ENCODE data around the gene TMEM121B. TPM values are rescaled to one million over a fixed set of nuclear protein-coding genes. Genes with fewer than 3 reads are reported as not detected.

TMEM121B gene
- total and polyA plus RNA-seq, 2 experiments from 2014 or later, result 2.0 to 7.2 TPM

DNA sequence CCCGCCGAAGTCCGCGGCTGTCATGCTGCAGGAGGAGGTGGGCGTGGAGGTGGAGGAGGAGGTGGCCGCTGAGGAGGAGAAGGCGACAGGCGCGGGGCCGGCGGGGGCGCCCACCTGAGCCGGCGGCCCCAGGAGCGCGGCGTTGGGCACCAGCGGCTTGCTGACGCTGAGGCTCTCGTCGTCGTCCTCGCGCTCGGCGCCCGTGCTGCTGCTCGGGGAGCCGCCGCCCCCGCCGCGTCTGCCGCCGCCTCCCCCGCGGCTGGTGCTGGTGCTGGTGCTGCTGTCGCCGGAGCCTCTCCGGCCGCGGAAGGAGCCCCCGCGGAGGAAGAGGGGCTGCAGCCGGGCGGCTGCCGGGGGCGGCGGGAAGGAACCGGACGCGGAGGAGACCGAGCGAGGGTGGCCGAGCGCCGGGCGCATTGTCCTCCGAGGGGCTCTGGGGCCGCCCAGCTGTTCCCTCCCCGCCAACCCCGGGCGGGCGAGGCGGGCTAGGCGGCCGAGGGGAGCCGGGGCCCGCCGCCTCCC is 388 bp downstream of the TMEM121B start:
- peak; percentile 39 for DNase-seq (ENCODE audit: low spot score)
- no peaks in the 10 kb centered on the region for H3K36me3 Mint-ChIP-seq (ENCODE audit: low read depth)
- peaks cover 18% of the 10 kb centered on the region for H3K27me3 Mint-ChIP-seq (ENCODE audit: insufficient read depth, low read depth, poor library complexity)
- H3K27ac Mint-ChIP-seq, result no peak overlapping the region
- H3K4me2 ChIP-seq, result peak overlapping the region; percentile 84
- H3K27me3 ChIP-seq (ENCODE audit: insufficient read depth), result peaks cover 10% of the 10 kb centered on the region; the same call in 1 of the 2 replicates
- H3K9me2 ChIP-seq (ENCODE audit: insufficient read depth), result no peaks in the 10 kb centered on the region
- no peaks in the 10 kb centered on the region for H3K36me3 ChIP-seq (ENCODE audit: insufficient read depth)
- H3K4me1 Mint-ChIP-seq, result peaks cover 30% of the 10 kb centered on the region
- peak overlapping the region; percentile 63; the same call in 1 of the 2 replicates for H2AFZ ChIP-seq
- H3K79me2 ChIP-seq (replicated peaks; ENCODE audit: insufficient read depth), result no peaks in the 10 kb centered on the region
- peaks cover 15% of the 10 kb centered on the region; the same call in 1 of the 2 replicates for H3F3A ChIP-seq (replicated peaks; ENCODE audit: low read depth)
- ATAC-seq, result no peak; the same call in 2 of the 3 replicates
- TF ChIP-seq, protein P1, sequence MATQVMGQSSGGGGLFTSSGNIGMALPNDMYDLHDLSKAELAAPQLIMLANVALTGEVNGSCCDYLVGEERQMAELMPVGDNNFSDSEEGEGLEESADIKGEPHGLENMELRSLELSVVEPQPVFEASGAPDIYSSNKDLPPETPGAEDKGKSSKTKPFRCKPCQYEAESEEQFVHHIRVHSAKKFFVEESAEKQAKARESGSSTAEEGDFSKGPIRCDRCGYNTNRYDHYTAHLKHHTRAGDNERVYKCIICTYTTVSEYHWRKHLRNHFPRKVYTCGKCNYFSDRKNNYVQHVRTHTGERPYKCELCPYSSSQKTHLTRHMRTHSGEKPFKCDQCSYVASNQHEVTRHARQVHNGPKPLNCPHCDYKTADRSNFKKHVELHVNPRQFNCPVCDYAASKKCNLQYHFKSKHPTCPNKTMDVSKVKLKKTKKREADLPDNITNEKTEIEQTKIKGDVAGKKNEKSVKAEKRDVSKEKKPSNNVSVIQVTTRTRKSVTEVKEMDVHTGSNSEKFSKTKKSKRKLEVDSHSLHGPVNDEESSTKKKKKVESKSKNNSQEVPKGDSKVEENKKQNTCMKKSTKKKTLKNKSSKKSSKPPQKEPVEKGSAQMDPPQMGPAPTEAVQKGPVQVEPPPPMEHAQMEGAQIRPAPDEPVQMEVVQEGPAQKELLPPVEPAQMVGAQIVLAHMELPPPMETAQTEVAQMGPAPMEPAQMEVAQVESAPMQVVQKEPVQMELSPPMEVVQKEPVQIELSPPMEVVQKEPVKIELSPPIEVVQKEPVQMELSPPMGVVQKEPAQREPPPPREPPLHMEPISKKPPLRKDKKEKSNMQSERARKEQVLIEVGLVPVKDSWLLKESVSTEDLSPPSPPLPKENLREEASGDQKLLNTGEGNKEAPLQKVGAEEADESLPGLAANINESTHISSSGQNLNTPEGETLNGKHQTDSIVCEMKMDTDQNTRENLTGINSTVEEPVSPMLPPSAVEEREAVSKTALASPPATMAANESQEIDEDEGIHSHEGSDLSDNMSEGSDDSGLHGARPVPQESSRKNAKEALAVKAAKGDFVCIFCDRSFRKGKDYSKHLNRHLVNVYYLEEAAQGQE (IDR thresholded peaks at IDR 0.05; ENCODE audit: unreplicated experiment), result no peak
- TF ChIP-seq EZH2phosphoT487 (IDR thresholded peaks at IDR 0.05; ENCODE audit: unreplicated experiment) (no peak), EZH2 (IDR thresholded peaks at IDR 0.05; ENCODE audit: low read depth, unreplicated experiment) (no peak), CREB1 (CRISPR knock-in tag; IDR thresholded peaks at IDR 0.05; ENCODE audit: low read depth) (no peak), ZNF114 (CRISPR knock-in tag; IDR thresholded peaks at IDR 0.05) (no peak), STAT1 (IDR thresholded peaks at IDR 0.05; ENCODE audit: unreplicated experiment) (no peak), JUNB (IDR thresholded peaks at IDR 0.05; ENCODE audit: unreplicated experiment) (no peak), POLR2AphosphoS5 (IDR thresholded peaks at IDR 0.05; ENCODE audit: low read depth) (no peak)
- TF ChIP-seq, protein P2, sequence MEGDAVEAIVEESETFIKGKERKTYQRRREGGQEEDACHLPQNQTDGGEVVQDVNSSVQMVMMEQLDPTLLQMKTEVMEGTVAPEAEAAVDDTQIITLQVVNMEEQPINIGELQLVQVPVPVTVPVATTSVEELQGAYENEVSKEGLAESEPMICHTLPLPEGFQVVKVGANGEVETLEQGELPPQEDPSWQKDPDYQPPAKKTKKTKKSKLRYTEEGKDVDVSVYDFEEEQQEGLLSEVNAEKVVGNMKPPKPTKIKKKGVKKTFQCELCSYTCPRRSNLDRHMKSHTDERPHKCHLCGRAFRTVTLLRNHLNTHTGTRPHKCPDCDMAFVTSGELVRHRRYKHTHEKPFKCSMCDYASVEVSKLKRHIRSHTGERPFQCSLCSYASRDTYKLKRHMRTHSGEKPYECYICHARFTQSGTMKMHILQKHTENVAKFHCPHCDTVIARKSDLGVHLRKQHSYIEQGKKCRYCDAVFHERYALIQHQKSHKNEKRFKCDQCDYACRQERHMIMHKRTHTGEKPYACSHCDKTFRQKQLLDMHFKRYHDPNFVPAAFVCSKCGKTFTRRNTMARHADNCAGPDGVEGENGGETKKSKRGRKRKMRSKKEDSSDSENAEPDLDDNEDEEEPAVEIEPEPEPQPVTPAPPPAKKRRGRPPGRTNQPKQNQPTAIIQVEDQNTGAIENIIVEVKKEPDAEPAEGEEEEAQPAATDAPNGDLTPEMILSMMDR (conservative IDR thresholded peaks at IDR 0.05; ENCODE audit: low read depth in 2 of 2), result no peak
- TF ChIP-seq, protein P3, sequence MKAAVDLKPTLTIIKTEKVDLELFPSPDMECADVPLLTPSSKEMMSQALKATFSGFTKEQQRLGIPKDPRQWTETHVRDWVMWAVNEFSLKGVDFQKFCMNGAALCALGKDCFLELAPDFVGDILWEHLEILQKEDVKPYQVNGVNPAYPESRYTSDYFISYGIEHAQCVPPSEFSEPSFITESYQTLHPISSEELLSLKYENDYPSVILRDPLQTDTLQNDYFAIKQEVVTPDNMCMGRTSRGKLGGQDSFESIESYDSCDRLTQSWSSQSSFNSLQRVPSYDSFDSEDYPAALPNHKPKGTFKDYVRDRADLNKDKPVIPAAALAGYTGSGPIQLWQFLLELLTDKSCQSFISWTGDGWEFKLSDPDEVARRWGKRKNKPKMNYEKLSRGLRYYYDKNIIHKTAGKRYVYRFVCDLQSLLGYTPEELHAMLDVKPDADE (IDR thresholded peaks at IDR 0.05), result no peak
- TF ChIP-seq, protein P4, sequence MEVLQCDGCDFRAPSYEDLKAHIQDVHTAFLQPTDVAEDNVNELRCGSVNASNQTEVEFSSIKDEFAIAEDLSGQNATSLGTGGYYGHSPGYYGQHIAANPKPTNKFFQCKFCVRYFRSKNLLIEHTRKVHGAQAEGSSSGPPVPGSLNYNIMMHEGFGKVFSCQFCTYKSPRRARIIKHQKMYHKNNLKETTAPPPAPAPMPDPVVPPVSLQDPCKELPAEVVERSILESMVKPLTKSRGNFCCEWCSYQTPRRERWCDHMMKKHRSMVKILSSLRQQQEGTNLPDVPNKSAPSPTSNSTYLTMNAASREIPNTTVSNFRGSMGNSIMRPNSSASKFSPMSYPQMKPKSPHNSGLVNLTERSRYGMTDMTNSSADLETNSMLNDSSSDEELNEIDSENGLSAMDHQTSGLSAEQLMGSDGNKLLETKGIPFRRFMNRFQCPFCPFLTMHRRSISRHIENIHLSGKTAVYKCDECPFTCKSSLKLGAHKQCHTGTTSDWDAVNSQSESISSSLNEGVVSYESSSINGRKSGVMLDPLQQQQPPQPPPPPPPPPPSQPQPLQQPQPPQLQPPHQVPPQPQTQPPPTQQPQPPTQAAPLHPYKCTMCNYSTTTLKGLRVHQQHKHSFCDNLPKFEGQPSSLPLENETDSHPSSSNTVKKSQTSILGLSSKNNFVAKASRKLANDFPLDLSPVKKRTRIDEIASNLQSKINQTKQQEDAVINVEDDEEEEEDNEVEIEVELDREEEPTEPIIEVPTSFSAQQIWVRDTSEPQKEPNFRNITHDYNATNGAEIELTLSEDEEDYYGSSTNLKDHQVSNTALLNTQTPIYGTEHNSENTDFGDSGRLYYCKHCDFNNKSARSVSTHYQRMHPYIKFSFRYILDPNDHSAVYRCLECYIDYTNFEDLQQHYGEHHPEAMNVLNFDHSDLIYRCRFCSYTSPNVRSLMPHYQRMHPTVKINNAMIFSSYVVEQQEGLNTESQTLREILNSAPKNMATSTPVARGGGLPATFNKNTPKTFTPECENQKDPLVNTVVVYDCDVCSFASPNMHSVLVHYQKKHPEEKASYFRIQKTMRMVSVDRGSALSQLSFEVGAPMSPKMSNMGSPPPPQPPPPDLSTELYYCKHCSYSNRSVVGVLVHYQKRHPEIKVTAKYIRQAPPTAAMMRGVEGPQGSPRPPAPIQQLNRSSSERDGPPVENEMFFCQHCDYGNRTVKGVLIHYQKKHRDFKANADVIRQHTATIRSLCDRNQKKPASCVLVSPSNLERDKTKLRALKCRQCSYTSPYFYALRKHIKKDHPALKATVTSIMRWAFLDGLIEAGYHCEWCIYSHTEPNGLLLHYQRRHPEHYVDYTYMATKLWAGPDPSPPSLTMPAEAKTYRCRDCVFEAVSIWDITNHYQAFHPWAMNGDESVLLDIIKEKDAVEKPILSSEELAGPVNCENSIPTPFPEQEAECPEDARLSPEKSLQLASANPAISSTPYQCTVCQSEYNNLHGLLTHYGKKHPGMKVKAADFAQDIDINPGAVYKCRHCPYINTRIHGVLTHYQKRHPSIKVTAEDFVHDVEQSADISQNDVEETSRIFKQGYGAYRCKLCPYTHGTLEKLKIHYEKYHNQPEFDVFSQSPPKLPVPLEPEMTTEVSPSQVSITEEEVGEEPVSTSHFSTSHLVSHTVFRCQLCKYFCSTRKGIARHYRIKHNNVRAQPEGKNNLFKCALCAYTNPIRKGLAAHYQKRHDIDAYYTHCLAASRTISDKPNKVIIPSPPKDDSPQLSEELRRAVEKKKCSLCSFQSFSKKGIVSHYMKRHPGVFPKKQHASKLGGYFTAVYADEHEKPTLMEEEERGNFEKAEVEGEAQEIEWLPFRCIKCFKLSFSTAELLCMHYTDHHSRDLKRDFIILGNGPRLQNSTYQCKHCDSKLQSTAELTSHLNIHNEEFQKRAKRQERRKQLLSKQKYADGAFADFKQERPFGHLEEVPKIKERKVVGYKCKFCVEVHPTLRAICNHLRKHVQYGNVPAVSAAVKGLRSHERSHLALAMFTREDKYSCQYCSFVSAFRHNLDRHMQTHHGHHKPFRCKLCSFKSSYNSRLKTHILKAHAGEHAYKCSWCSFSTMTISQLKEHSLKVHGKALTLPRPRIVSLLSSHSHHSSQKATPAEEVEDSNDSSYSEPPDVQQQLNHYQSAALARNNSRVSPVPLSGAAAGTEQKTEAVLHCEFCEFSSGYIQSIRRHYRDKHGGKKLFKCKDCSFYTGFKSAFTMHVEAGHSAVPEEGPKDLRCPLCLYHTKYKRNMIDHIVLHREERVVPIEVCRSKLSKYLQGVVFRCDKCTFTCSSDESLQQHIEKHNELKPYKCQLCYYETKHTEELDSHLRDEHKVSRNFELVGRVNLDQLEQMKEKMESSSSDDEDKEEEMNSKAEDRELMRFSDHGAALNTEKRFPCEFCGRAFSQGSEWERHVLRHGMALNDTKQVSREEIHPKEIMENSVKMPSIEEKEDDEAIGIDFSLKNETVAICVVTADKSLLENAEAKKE (CRISPR knock-in tag; IDR thresholded peaks at IDR 0.05), result no peak
- peaks cover 24% of the 10 kb centered on the region for H3K4me1 ChIP-seq (ENCODE audit: insufficient read depth)
- H4K20me1 ChIP-seq (replicated peaks; ENCODE audit: insufficient read depth), result 0 out of 2 replicates have a peak, but pooled peaks cover 3% of the 10 kb centered on the region
- peak overlapping the region; percentile 82; the same call in 2 of the 3 replicates for H3K4me3 Mint-ChIP-seq
- H3K9me3 Mint-ChIP-seq, result no peaks in the 10 kb centered on the region; the same call in 2 of the 3 replicates
- H3K27ac ChIP-seq (ENCODE audit: low read depth), result no peak overlapping the region
- peak overlapping the region; percentile 75 for H3K4me3 ChIP-seq

All from GM23338 (cell line).